DOHH2 (cell line): Measurements from ENCODE around the gene TBL3.

ENCODE experiments used
- H3F3A ChIP-seq: fragments of 200-600 bp; sonication (generic), shearing (Covaris generic); 2 replicates; pipeline ENCODE4 v1.6.0; 2016; ENCODE audit warnings: antibody characterized with exemption, mild to moderate bottlenecking; ENCODE audit not compliant: control insufficient read depth, insufficient read depth
- H3K27ac ChIP-seq: fragments of 200-600 bp; sonication (generic); 2 replicates; pipeline ENCODE4 v1.5.1; 2014; ENCODE audit warnings: low read depth, mild to moderate bottlenecking, low read length, moderate library complexity
- H3K27me3 ChIP-seq: fragments of 200-600 bp; sonication (generic); 2 replicates; pipeline ENCODE4 v1.6.1; 2014; ENCODE audit warnings: mild to moderate bottlenecking, low read length, mixed read lengths; ENCODE audit not compliant: control insufficient read depth
- H3K36me3 ChIP-seq: fragments of 200-600 bp; sonication (generic); 2 replicates; pipeline ENCODE4 v1.6.1; 2014; ENCODE audit warnings: mild to moderate bottlenecking, low read length, moderate library complexity, mixed read lengths; ENCODE audit not compliant: control insufficient read depth
- H3K4me1 ChIP-seq: fragments of 200-600 bp; sonication (generic); 2 replicates; pipeline ENCODE4 v1.6.1; 2014; ENCODE audit warnings: mild to moderate bottlenecking, low read length, mixed read lengths; ENCODE audit not compliant: control insufficient read depth
- H3K4me2 ChIP-seq: fragments of 200-600 bp; sonication (generic); 2 replicates; pipeline ENCODE4 v1.6.0; 2014; ENCODE audit warnings: mild to moderate bottlenecking, low read length, moderate library complexity
- H3K4me3 ChIP-seq: fragments of 200-600 bp; sonication (generic); 2 replicates; pipeline ENCODE4 v1.5.1; 2014; ENCODE audit warnings: mild to moderate bottlenecking, low read length, mixed read lengths
- H3K79me2 ChIP-seq: fragments of 200-600 bp; sonication (generic); 2 replicates; pipeline ENCODE4 v1.6.1; 2014; ENCODE audit warnings: mild to moderate bottlenecking, low read length, mixed read lengths; ENCODE audit not compliant: control insufficient read depth
- H3K9me2 ChIP-seq: fragments of 200-600 bp; sonication (generic); replicated peaks from 2 replicates; pipeline ENCODE4 v1.6.1; 2014; ENCODE audit warnings: mild to moderate bottlenecking, low read length, mixed read lengths; ENCODE audit not compliant: control insufficient read depth
- H3K9me3 ChIP-seq: fragments of 200-600 bp; sonication (generic); 2 replicates; pipeline ENCODE4 v1.6.1; 2014; ENCODE audit warnings: antibody characterized with exemption, low read length, mixed read lengths; ENCODE audit not compliant: control insufficient read depth, insufficient read depth
- H4K20me1 ChIP-seq: fragments of 200-600 bp; sonication (generic); 2 replicates; pipeline ENCODE4 v1.6.0; 2014; ENCODE audit warnings: low read depth, mild to moderate bottlenecking, antibody characterized with exemption, low read length, moderate library complexity; ENCODE audit not compliant: control insufficient read depth, insufficient read depth
- CTCF ChIP-seq: fragments of 200-600 bp; sonication (generic); IDR thresholded peaks from one replicate; pipeline ENCODE4 v1.5.1; 2014; ENCODE audit warnings: antibody characterized with exemption, mild to moderate bottlenecking, low read depth, low read length; ENCODE audit not compliant: poor library complexity, severe bottlenecking
- EZH2phosphoT487 ChIP-seq: fragments of 200-600 bp; sonication (generic); IDR thresholded peaks from 2 replicates; pipeline ENCODE4 v1.6.1; 2017; ENCODE audit warnings: borderline replicate concordance, mild to moderate bottlenecking, antibody characterized with exemption, low read length, moderate library complexity, mixed read lengths

Gene TBL3

GRCh38 chr16:1987198-1987597 lies 15.3 kb downstream of the TBL3 start:
- peaks cover 40% of the 10 kb centered on the region for H3K4me1 ChIP-seq

GRCh38 chr16:1989209-1990100 lies 17.6 kb downstream of the TBL3 start, which contains the start of gene SYNGR3:
Gene SYNGR3 (plus strand): TSS chr16:1989970. CDS start chr16:1990103, 133 bp downstream.
- peaks cover 19% of the 10 kb centered on the region for H3K27me3 ChIP-seq
- peaks cover 14% of the 10 kb centered on the region for H3K79me2 ChIP-seq
- H3K9me3 ChIP-seq, result peaks cover 5% of the 10 kb centered on the region; the same call in 1 of the 2 replicates
- H3K27ac ChIP-seq, result peak within 1 kb of the TSS; percentile 77
- TF ChIP-seq CTCF (no peak), EZH2phosphoT487 (0 out of 2 replicates have a peak, but pooled peaks have one; percentile 59)
- peaks cover 56% of the 10 kb centered on the region for H3K4me1 ChIP-seq
- no peaks in the 10 kb centered on the region for H3K9me2 ChIP-seq
- H4K20me1 ChIP-seq, result no peaks in the 10 kb centered on the region
- peak within 1 kb of the TSS; percentile 93 for H3K4me3 ChIP-seq
- peak within 1 kb of the TSS; percentile 100 for H3K4me2 ChIP-seq
- peaks cover 27% of the 10 kb centered on the region for H3F3A ChIP-seq
- H3K36me3 ChIP-seq, result peaks cover 30% of the 10 kb centered on the region

More at GRCh38 chr16:1987198-1987597, 15.3 kb downstream of the TBL3 start:
- Histone ChIP-seq H3K9me2 (no peaks in the 10 kb centered on the region), H3K27ac (no peak overlapping the region), H4K20me1 (no peaks in the 10 kb centered on the region), H3F3A (peaks cover 18% of the 10 kb centered on the region), H3K79me2 (peaks cover 17% of the 10 kb centered on the region), H3K9me3 (no peaks in the 10 kb centered on the region), H3K36me3 (peaks cover 27% of the 10 kb centered on the region), H3K27me3 (peaks cover 34% of the 10 kb centered on the region), H3K4me2 (no peak overlapping the region), H3K4me3 (no peak overlapping the region)
- TF ChIP-seq EZH2phosphoT487 (no peak), CTCF (no peak)

GRCh38 chr16:1990101-1990350 lies 18.2 kb downstream of the TBL3 start:
- Histone ChIP-seq H3K4me2 (peak overlapping the region; percentile 100), H3K9me3 (peaks cover 5% of the 10 kb centered on the region; the same call in 1 of the 2 replicates), H3K9me2 (no peaks in the 10 kb centered on the region), H3F3A (peaks cover 28% of the 10 kb centered on the region), H3K79me2 (peaks cover 9% of the 10 kb centered on the region), H3K36me3 (peaks cover 27% of the 10 kb centered on the region), H3K27ac (no peak overlapping the region), H4K20me1 (no peaks in the 10 kb centered on the region), H3K4me3 (peak overlapping the region; percentile 93), H3K4me1 (peaks cover 50% of the 10 kb centered on the region), H3K27me3 (peaks cover 19% of the 10 kb centered on the region)
- TF ChIP-seq EZH2phosphoT487 (no peak), CTCF (no peak)
